K562 (cell line): ENCODE measurements around the gene SNX9. TPM values are rescaled to one million over a fixed set of nuclear protein-coding genes. Genes with fewer than 3 reads are reported as not detected.
"Not testable (repeated sequence)": the region's sequence is repeated elsewhere in the genome, so short reads cannot be mapped to it uniquely, and the experiment has no call there.

Experiments
- ATAC-seq: fragments of 200-7000 bp; cut with Tn5 transposase; 3 replicates; pipeline ENCODE4 v1.9.1; 2020; ENCODE audit warnings: moderate library complexity
- BruUV-seq: library from RNA; stranded (reverse); fragments of 400-500 nt; replicated peaks from 2 replicates; lab custom pipeline; 2021; lab: Mats Ljungman, UMichigan
- CTCF ChIA-PET: fragments of 300-600 bp; formaldehyde crosslinking; extraction: SDS; loops from one replicate; lab custom pipeline; 2021; ENCODE audit warnings: low intra/inter-chr PET ratio; lab: Yijun Ruan, JAX
- POLR2A ChIA-PET: fragments of 300-600, 350-650 bp; sonication (Branson Sonifier 250); formaldehyde crosslinking; extraction: SDS; loops from one replicate; lab custom pipeline; 2021; ENCODE audit warnings: antibody characterized with exemption, inconsistent platforms; lab: Yijun Ruan, JAX
- DNase-seq, 4 experiments: peaks; one replicate each; pipeline versions ENCODE4 v3.0.0 to v3.0.0-alpha.2; 2011 to 2018; ENCODE audit warnings: low spot score in 3 of 4, mixed read lengths in 3 of 4; ENCODE audit errors: extremely low read depth in 1 of 4
- FAIRE-seq: peaks from 2 replicates; lab custom pipeline; 2011; peaks lifted over from hg19 to GRCh38; lab: Jason Lieb, UNC
- H2AFZ ChIP-seq: 2 replicates; pipeline ENCODE4 v1.6.0; 2011; ENCODE audit warnings: low read depth, low read length, control low read depth, inconsistent platforms
- H3K27ac ChIP-seq: fragments of 200-600 bp; 3 replicates; pipeline ENCODE4 v1.8.0; 2011; ENCODE audit warnings: low read depth, mild to moderate bottlenecking, control low read depth, inconsistent platforms, low read length, moderate library complexity, mixed read lengths; ENCODE audit errors: extremely low read depth
- H3K27me3 ChIP-seq, 2 experiments: fragments of 300-600 bp in 1 of 2; 2 replicates in 1 of 2; 3 replicates in 1 of 2; pipeline versions ENCODE4 v1.6.0 to v1.8.0; 2011; ENCODE audit warnings: inconsistent platforms in 2 of 2, low read length in 2 of 2, mild to moderate bottlenecking in 1 of 2, mixed read lengths in 1 of 2, moderate library complexity in 1 of 2; ENCODE audit not compliant: control insufficient read depth in 2 of 2, insufficient read depth in 2 of 2
- H3K36me3 ChIP-seq: fragments of 300-600 bp; 3 replicates; pipeline ENCODE4 v1.8.0; 2011; ENCODE audit warnings: mild to moderate bottlenecking, low read length, inconsistent platforms; ENCODE audit not compliant: control insufficient read depth, insufficient read depth
- H3K4me1 ChIP-seq, 2 experiments: fragments of 200-600 bp in 1 of 2; replicated peaks in 1 of 2; 2 replicates in 1 of 2; 3 replicates in 1 of 2; pipeline versions ENCODE4 v1.5.1 to v1.8.0; 2011; ENCODE audit warnings: inconsistent platforms in 2 of 2, low read length in 2 of 2, mild to moderate bottlenecking in 1 of 2, mixed read lengths in 1 of 2, moderate library complexity in 1 of 2; ENCODE audit not compliant: control insufficient read depth in 2 of 2, insufficient read depth in 2 of 2
- H3K4me2 ChIP-seq: 2 replicates; pipeline ENCODE4 v1.6.1; 2011; ENCODE audit warnings: low read length, control low read depth, inconsistent platforms, mixed read lengths; ENCODE audit not compliant: insufficient read depth
- H3K4me3 ChIP-seq: fragments of 200-600 bp; sonication (generic), shearing (Covaris generic); 2 replicates; pipeline ENCODE4 v1.5.1; 2016; ENCODE audit warnings: control low read depth, inconsistent platforms
- H3K79me2 ChIP-seq: fragments of 200-600 bp; 3 replicates; pipeline ENCODE4 v1.8.0; 2011; ENCODE audit warnings: low read length, inconsistent platforms; ENCODE audit not compliant: control insufficient read depth, insufficient read depth
- H3K9ac ChIP-seq, 2 experiments: 2 replicates each; pipeline versions ENCODE4 v1.6.0 to v1.6.1; 2011; ENCODE audit warnings: low read depth in 2 of 2, low read length in 2 of 2, control low read depth in 1 of 2, inconsistent platforms in 1 of 2, mild to moderate bottlenecking in 1 of 2, mixed read lengths in 1 of 2; ENCODE audit not compliant: insufficient read depth in 1 of 2
- H3K9me1 ChIP-seq: one replicate; pipeline ENCODE4 v1.6.0; 2011; ENCODE audit warnings: inconsistent platforms, mild to moderate bottlenecking, low read length, moderate library complexity; ENCODE audit not compliant: control insufficient read depth, insufficient read depth
- H3K9me3 ChIP-seq: replicated peaks from 2 replicates; pipeline ENCODE4 v1.5.1; 2011; ENCODE audit warnings: low read depth, low read length, inconsistent platforms; ENCODE audit not compliant: control insufficient read depth, insufficient read depth
- H4K20me1 ChIP-seq: replicated peaks from 2 replicates; pipeline ENCODE4 v1.6.1; 2011; ENCODE audit warnings: low read length, inconsistent platforms, mixed read lengths; ENCODE audit not compliant: control insufficient read depth, insufficient read depth
- CBX3 ChIP-seq, 2 experiments: IDR thresholded peaks; 1 replicate in 1 of 2; 2 replicates in 1 of 2; pipeline ENCODE4 v1.6.1; 2012; ENCODE audit warnings: inconsistent platforms in 2 of 2, low read length in 2 of 2, borderline replicate concordance in 1 of 2, control low read depth in 1 of 2
- RNF2 ChIP-seq: sonication (generic); IDR thresholded peaks from 2 replicates; pipeline ENCODE4 v1.6.1; 2016
- SPI1 ChIP-seq: IDR thresholded peaks from 2 replicates; pipeline ENCODE4 v1.6.1; 2011; ENCODE audit warnings: low read depth, low read length, control low read depth, borderline replicate concordance
- TRIM24 ChIP-seq, 2 experiments: fragments of 450-650 bp; IDR thresholded peaks; 2 replicates each; pipeline ENCODE4 v1.6.1; 2016
- ZFP36 ChIP-seq: fragments of 150-350 bp; IDR thresholded peaks from 2 replicates; pipeline ENCODE4 v1.6.1; 2018; ENCODE audit warnings: low read length, low read depth; ENCODE audit not compliant: partially characterized antibody
- ZNF431 ChIP-seq: sonication (generic); formaldehyde crosslinking; IDR thresholded peaks from 2 replicates; pipeline ENCODE4 v1.8.0; 2022; ENCODE audit warnings: mild to moderate bottlenecking, missing genetic modification reagents
- WGBS: fragments of 100-300 bp; shearing (Covaris generic); methylation state at CpG from one replicate; pipeline ENCODE4 v1.1.6; 2016; ENCODE audit warnings: low coverage, mixed read lengths; ENCODE audit not compliant: insufficient coverage; ENCODE audit errors: missing lambda C conversion rate; 5-methylcytosine and 5-hydroxymethylcytosine counted together
- in situ Hi-C: fragments of 300-500 bp; cut with MboI; formaldehyde crosslinking; loops from 4 replicates; pipeline ENCODE4 v1.15.0; 2018; ENCODE audit warnings: inconsistent platforms, mixed read lengths
- intact Hi-C: fragments of 100-400 bp; cut with micrococcal nuclease; formaldehyde crosslinking; loops from 2 replicates; pipeline ENCODE4 v1.14.2; 2022
- polyA plus RNA-seq, 8 experiments: library from polyadenylated mRNA; depleted of rRNA in 4 of 8; stranded (reverse) in 5 of 8; unstranded in 3 of 8; fragments of >200 nt; fragmentation: Nextera tagmentation in 2 of 8; fragmentation: Illumina TruSeq in 1 of 8; extraction: Ambion mirVana in 2 of 8; extraction: Trizol in 1 of 8; gene quantifications; 2 replicates each; pipeline versions ENCODE4 v1.2.1 to v1.2.3, GENCODE V29; 2011 to 2014; ENCODE audit warnings: inconsistent platforms in 1 of 8, missing spikeins in 1 of 8
- total RNA-seq, 7 experiments: library from RNA; depleted of rRNA in 6 of 7; stranded (reverse); fragments of >200 nt in 6 of 7; fragmentation: Illumina TruSeq in 2 of 7; extraction: Trizol in 2 of 7; gene quantifications; 2 replicates each; pipeline versions ENCODE4 v1.2.1 to v1.2.3, GENCODE V29; 2011 to 2021; ENCODE audit warnings: low replicate concordance in 1 of 7

Gene SNX9
- total and polyA plus RNA-seq, 9 of the 15 experiments (the other 6 are each of a cell fraction or from before 2014, with no cell fraction given): 6.0 to 81.7 (median 57.1) TPM

DNA sequence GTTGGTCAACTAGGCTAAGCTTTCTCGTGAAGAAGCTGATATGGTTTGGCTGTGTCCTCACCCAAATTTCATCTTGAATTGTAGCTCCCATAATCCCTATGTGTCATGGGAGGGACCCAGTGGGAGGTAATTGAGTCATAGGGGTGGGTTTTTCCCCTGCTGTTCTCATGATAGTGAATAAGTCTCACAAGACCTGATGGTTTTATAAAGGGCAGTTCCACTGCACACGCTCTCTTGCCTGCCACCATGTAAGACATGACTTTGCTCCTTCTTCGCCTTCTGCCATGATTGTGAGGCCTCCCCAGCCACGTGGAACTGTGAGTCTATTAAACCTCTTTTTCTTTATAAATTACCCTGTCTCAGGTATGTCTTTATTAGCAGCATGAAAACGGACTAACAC is 29.0 kb upstream of the SNX9 start:
- POLR2A ChIA-PET: interaction anchor here (1.1 kb wide), 1 partner anchor 20 kb away, joined by 3 read pairs; no protein-coding TSS in a partner anchor
- H3K36me3 ChIP-seq, FAIRE-seq, H3K9me1 ChIP-seq, H3K4me2 ChIP-seq, H4K20me1 ChIP-seq, H3K4me3 ChIP-seq, H3K79me2 ChIP-seq, H3K27me3 ChIP-seq, H3K9ac ChIP-seq, H2AFZ ChIP-seq, BruUV-seq, ATAC-seq, in situ Hi-C loops, intact Hi-C loops, CTCF ChIA-PET, H3K4me1 ChIP-seq, DNase-seq, H3K9me3 ChIP-seq, H3K27ac ChIP-seq: not testable (repeated sequence)
- TF ChIP-seq CBX3 (IDR thresholded peaks at IDR 0.05; ENCODE audit: borderline replicate concordance in 1 of 2, low read length in 2 of 2) (peak in 1 of 2 experiments; percentile 36; a peak in 1 of 3 replicates), ZNF431 (CRISPR knock-in tag) (peak; percentile 70; the same call in 1 of the 2 replicates), ZFP36 (peak; percentile 31), TRIM24 (IDR thresholded peaks at IDR 0.05) (peak in 1 of 2 experiments; percentile 28; a peak in 2 of 4 replicates)
- WGBS: 51% methylated on average over 5 of the region's 5 CpGs

DNA sequence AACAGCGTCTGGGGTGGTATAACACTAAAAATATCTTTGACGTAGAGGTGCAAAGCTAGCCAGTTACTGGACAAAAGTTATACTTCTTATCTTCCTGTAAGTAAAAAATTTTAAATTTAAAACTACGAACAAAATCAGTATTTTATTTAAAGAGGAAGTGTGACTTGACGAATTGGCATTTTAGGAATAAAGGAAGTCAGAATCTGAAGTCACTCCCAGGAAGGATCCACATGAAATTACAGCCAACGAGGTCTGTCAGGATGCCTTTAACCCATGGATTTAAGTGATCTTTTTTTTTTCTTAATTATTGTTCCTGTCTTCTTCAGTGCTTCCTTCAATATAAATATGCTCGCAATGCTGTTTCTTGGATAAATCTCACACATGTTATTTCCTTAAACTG is 27.2 kb upstream of the SNX9 start:
- DNase-seq (no peak), ATAC-seq (no peak), FAIRE-seq (no peak)
- POLR2A ChIA-PET: no interaction called here
- no peaks in the 10 kb centered on the region; the same call in 1 of the 2 replicates for H3K9me3 ChIP-seq
- H3K4me2 ChIP-seq: no peak overlapping the region
- no peaks in the 10 kb centered on the region for H3K9me1 ChIP-seq
- H4K20me1 ChIP-seq: no peaks in the 10 kb centered on the region
- no peak overlapping the region for H3K9ac ChIP-seq
- H3K4me1 ChIP-seq: peaks cover 0 to 4% of the 10 kb centered on the region in 2 experiments; a peak in 3 of 5 replicates
- in situ Hi-C loops: no loop called here
- CTCF ChIA-PET: no interaction called here
- WGBS: 57% methylated on average over 6 of the region's 6 CpGs
- no peak overlapping the region for H3K27ac ChIP-seq
- BruUV-seq: no TSS peak
- H3K79me2 ChIP-seq: no peaks in the 10 kb centered on the region
- H3K36me3 ChIP-seq: no peaks in the 10 kb centered on the region
- H3K27me3 ChIP-seq: no peaks in the 10 kb centered on the region
- TF ChIP-seq RNF2 (no peak), SPI1 (peak; percentile 43; the same call in 1 of the 2 replicates)
- H2AFZ ChIP-seq: peak overlapping the region; percentile 26; the same call in 1 of the 2 replicates
- intact Hi-C loops: no loop called here
- H3K4me3 ChIP-seq: no peak overlapping the region
